Vagina (tissue), 2 donors: Measurements from ENCODE around the gene HECW1. TPM values are rescaled to one million over a fixed set of nuclear protein-coding genes. Genes with fewer than 3 reads are reported as not detected.
"Not testable (repeated sequence)": the region's sequence is repeated elsewhere in the genome, so short reads cannot be mapped to it uniquely, and the experiment has no call there.

Experiments used
- DNase-seq, 2 donors: peaks; one replicate each; pipeline ENCODE4 v3.0.0-alpha.2; 2017; ENCODE audit errors: extremely low spot score in 2 of 2
- H3K27ac ChIP-seq: fragments of 200-600 bp; sonication (generic); one replicate; pipeline ENCODE4 v1.5.1; 2019
- H3K27me3 ChIP-seq: fragments of 200-600 bp; sonication (generic); one replicate; pipeline ENCODE4 v1.5.1; 2019
- H3K36me3 ChIP-seq, 2 donors: fragments of 200-600 bp; sonication (generic); one replicate each; pipeline ENCODE4 v1.5.1; 2017 to 2019
- H3K4me1 ChIP-seq: fragments of 200-600 bp; sonication (generic); one replicate; pipeline ENCODE4 v1.5.1; 2019
- H3K4me3 ChIP-seq, 2 donors: fragments of 200-600 bp; sonication (generic); 1 replicate in 1 of 2; 2 replicates in 1 of 2; pipeline ENCODE4 v1.5.1; 2016 to 2019
- H3K9me3 ChIP-seq: fragments of 200-600 bp; sonication (generic); one replicate; pipeline ENCODE4 v1.5.1; 2019
- POLR2A ChIP-seq, 2 donors: fragments of 450-650 bp; IDR thresholded peaks; one replicate each; pipeline ENCODE4 v1.6.1; 2017; ENCODE audit warnings: antibody characterized with exemption in 2 of 2, mild to moderate bottlenecking in 2 of 2, moderate library complexity in 2 of 2
- POLR2AphosphoS5 ChIP-seq, 2 donors: sonication (generic); formaldehyde crosslinking; IDR thresholded peaks; one replicate each; pipeline ENCODE4 v1.9.0; 2017; ENCODE audit warnings: antibody characterized with exemption in 2 of 2, mild to moderate bottlenecking in 2 of 2, low read depth in 1 of 2; ENCODE audit not compliant: insufficient read depth in 1 of 2
- intact Hi-C: fragments of 100-400 bp; cut with DNase I; formaldehyde crosslinking; loops from one replicate; pipeline ENCODE4 v1.15.1; 2023
- total RNA-seq: library from RNA; depleted of rRNA; stranded (reverse); fragments of >200 nt; gene quantifications from one replicate; pipeline ENCODE4 v1.2.3, GENCODE V29; 2016
- TF ChIP-seq, protein P1 (sequence below), 3 experiments: fragments of 450-650 bp in 2 of 3; fragments of 200-600 bp in 1 of 3; sonication (generic) in 1 of 3; IDR thresholded peaks; one replicate each; pipeline ENCODE4 v1.5.1; 2017 to 2019; ENCODE audit warnings: antibody characterized with exemption in 3 of 3, mild to moderate bottlenecking in 2 of 3, moderate library complexity in 2 of 3

HECW1 gene
- total RNA-seq: 2.5 TPM

GRCh38 chr7:43112459-43112940 is at the start of gene HECW1:
Gene HECW1 (plus strand): TSS chr7:43112647. CDS start chr7:43243906, 131,259 bp downstream.
- Histone ChIP-seq H3K4me3 (peak within 1 kb of the TSS; percentile 27 to 41), H3K36me3 (no peaks in the 10 kb centered on the region), H3K4me1 (peaks cover 20% of the 10 kb centered on the region), H3K9me3 (no peaks in the 10 kb centered on the region), H3K27me3 (peaks cover 10% of the 10 kb centered on the region), H3K27ac (no peak within 1 kb of the TSS)
- TF ChIP-seq, protein P1, sequence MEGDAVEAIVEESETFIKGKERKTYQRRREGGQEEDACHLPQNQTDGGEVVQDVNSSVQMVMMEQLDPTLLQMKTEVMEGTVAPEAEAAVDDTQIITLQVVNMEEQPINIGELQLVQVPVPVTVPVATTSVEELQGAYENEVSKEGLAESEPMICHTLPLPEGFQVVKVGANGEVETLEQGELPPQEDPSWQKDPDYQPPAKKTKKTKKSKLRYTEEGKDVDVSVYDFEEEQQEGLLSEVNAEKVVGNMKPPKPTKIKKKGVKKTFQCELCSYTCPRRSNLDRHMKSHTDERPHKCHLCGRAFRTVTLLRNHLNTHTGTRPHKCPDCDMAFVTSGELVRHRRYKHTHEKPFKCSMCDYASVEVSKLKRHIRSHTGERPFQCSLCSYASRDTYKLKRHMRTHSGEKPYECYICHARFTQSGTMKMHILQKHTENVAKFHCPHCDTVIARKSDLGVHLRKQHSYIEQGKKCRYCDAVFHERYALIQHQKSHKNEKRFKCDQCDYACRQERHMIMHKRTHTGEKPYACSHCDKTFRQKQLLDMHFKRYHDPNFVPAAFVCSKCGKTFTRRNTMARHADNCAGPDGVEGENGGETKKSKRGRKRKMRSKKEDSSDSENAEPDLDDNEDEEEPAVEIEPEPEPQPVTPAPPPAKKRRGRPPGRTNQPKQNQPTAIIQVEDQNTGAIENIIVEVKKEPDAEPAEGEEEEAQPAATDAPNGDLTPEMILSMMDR (IDR thresholded peaks at IDR 0.05): no peak
- TF ChIP-seq POLR2AphosphoS5 (IDR thresholded peaks at IDR 0.05; ENCODE audit: insufficient read depth in 1 of 2, low read depth in 1 of 2) (no peak), POLR2A (IDR thresholded peaks at IDR 0.05) (no peak)
- no peak for DNase-seq
- intact Hi-C loops: no loop called here

- H3K27ac ChIP-seq: no peak overlapping the region
- no peaks in the 10 kb centered on the region for H3K4me1 ChIP-seq
- H3K4me3 ChIP-seq: no peak overlapping the region
- no peaks in the 10 kb centered on the region for H3K9me3 ChIP-seq
- DNase-seq: no peak
- TF ChIP-seq, protein P1 (IDR thresholded peaks at IDR 0.05): no peak
- TF ChIP-seq POLR2AphosphoS5 (IDR thresholded peaks at IDR 0.05; ENCODE audit: insufficient read depth in 1 of 2, low read depth in 1 of 2): no peak
- TF ChIP-seq POLR2A (IDR thresholded peaks at IDR 0.05): no peak
- H3K36me3 ChIP-seq: no peaks in the 10 kb centered on the region
- no peaks in the 10 kb centered on the region for H3K27me3 ChIP-seq
- intact Hi-C loops: no loop called here
These were observed 40.8 kb upstream of the HECW1 start for GRCh38 chr7:43071604-43072003.

- H3K36me3 ChIP-seq: no peaks in the 10 kb centered on the region
- intact Hi-C loops: no loop called here
- no peak for DNase-seq
- no peaks in the 10 kb centered on the region for H3K27me3 ChIP-seq
- H3K27ac ChIP-seq: no peak overlapping the region
- TF ChIP-seq POLR2A (IDR thresholded peaks at IDR 0.05) (no peak), POLR2AphosphoS5 (IDR thresholded peaks at IDR 0.05; ENCODE audit: insufficient read depth in 1 of 2, low read depth in 1 of 2) (no peak)
- TF ChIP-seq, protein P1 (IDR thresholded peaks at IDR 0.05): no peak
- H3K4me1 ChIP-seq: peaks cover 4% of the 10 kb centered on the region
- H3K9me3 ChIP-seq: no peaks in the 10 kb centered on the region
- H3K4me3 ChIP-seq: no peak overlapping the region
These were observed 39.9 kb upstream of the HECW1 start for GRCh38 chr7:43072530-43072929.

- H3K4me3 ChIP-seq, intact Hi-C loops, DNase-seq, H3K27ac ChIP-seq, H3K36me3 ChIP-seq, H3K27me3 ChIP-seq, H3K4me1 ChIP-seq, H3K9me3 ChIP-seq: not testable (repeated sequence)
These were observed 38.6 kb upstream of the HECW1 start for GRCh38 chr7:43073811-43074210.

DNA sequence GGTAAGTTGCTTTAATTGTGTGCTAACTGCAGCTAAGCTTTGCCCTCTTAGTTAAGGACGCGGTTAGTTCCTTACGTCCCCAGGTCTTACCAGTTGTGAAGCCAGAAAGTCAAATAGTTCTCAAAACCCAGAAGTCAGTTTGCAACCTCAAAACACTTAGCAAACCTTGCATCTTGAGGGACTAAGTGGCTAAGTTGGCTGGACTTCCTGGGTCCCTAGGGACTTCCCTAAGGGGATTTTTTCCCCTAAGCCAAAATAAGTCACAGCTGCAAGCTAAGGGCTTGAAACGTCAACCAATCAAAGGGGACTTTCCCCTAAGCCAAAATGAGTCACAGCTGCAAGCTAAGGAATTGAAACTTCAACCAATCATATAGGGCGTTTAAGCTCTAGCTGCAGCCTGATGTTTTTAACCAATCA is 36.2 kb upstream of the HECW1 start:
- Histone ChIP-seq H3K9me3 (no peaks in the 10 kb centered on the region), H3K27ac (no peak overlapping the region), H3K27me3 (no peaks in the 10 kb centered on the region), H3K4me3 (peak overlapping the region in 1 of 2 donors; percentile 13), H3K36me3 (no peaks in the 10 kb centered on the region), H3K4me1 (peaks cover 8% of the 10 kb centered on the region)
- TF ChIP-seq, protein P1 (IDR thresholded peaks at IDR 0.05): no peak
- TF ChIP-seq POLR2AphosphoS5 (IDR thresholded peaks at IDR 0.05; ENCODE audit: insufficient read depth in 1 of 2, low read depth in 1 of 2): no peak
- TF ChIP-seq POLR2A (IDR thresholded peaks at IDR 0.05): no peak
- no peak for DNase-seq
- intact Hi-C loops: no loop called here
